HG03571 (cell line): ENCODE results near the gene PROSER2.
"Not testable (repeated sequence)": the region's sequence is repeated elsewhere in the genome, so short reads cannot be mapped to it uniquely, and the experiment has no call there.

Experiments used
- ATAC-seq: cut with Tn5 transposase; IDR thresholded peaks from one replicate; pipeline ENCODE4 v1.9.1; 2021; ENCODE audit not compliant: unreplicated experiment

PROSER2 gene

DNA sequence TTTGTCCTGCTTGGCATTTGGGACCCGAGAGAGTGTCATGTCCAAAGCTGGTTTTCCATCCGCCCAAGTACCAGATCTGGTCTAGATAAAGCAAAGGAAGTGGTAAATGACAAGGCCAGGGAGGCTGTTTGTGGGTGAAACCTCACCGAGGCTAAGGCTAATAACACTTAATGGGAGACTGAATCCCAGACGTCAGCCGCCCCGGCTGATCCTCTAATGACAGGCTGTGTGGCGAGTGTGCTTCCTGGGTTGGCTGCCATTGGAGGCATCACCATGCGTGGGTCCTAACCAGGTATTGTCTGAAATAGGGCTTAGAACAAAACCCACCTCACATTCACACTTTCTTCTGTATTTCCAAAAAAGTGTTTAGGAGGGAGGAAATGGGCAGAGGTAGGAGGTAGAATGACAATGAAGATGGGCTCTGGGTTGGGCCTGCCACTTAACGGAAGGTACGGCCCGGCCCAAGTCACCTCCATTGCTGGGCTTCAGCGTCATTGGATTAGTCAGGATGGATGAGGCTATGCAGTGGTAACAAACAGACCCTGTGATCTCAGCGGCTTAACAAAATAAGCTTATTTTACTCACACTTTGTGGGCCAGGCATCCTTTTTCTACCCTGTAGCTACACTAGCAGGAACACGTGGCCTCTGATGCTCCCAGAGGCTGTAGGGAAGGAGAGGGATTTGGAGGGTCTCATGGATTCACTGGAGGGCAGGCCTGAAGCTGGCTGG is 59.7 kb downstream of the PROSER2 start:
- no peak for ATAC-seq

DNA sequence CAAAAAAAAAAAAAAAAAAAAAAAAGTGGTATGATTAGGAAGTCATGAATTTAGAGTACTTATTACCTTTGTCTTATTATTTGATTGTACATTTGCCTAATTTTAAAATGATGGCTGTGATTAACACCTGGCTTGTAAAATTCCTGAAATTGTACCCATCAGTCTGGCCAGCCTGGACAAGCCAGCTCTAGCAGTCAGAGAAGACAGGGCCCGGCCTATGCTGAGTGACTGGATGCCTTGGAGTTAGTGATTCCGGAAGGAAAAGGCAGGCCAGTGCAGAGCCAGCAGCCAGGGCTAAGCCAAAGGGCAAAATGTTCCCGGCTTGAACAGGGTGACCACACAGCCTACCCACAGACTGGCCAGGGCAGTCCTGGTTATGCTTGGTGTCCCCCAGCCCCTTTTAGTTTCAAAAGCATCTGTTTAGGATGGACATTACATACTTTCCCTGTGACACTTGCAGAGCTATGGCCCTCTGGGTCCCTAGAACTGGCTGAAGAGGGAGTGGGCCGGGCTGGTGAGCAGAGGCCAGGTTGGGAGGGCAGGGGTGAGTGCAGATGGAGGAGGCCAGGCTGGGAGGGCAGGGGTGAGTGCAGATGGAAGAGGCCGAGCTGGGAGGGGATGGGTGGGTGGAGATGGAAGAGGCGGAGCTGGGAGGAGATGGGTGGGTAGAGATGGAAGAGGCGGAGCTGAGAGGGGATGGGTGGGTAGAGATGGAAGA is 61.7 kb downstream of the PROSER2 start:
- no peak for ATAC-seq

DNA sequence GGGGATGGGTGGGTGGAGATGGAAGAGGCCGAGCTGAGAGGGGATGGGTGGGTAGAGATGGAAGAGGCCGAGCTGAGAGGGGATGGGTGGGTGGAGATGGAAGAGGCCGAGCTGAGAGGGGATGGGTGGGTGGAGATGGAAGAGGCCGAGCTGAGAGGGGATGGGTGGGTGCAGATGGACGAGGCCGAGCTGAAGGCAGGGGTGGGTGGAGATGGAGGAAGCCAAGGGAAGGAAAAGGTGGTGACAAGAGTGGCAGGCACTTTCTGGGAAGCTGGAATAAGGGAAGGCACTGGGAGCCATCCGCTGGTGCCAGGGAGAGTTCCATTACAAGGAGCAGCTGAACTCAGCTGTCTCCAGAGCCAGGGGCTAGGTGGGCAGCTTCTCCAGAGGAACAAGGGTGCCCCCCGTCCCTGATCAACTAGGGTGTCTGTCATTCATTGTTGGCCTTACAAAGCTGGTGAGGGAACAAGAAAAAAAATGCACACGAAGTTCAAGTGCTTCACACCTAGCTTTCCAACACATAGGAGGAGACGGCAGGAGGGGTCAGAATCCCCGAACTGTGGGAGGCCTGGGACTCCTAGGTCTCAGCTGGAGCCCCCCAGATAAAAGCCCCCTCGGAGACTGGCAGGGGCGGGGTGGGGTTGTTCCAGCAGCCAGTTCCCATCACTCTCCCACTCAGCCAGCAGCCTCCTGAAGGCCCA is 62.4 kb downstream of the PROSER2 start:
- no peak for ATAC-seq

DNA sequence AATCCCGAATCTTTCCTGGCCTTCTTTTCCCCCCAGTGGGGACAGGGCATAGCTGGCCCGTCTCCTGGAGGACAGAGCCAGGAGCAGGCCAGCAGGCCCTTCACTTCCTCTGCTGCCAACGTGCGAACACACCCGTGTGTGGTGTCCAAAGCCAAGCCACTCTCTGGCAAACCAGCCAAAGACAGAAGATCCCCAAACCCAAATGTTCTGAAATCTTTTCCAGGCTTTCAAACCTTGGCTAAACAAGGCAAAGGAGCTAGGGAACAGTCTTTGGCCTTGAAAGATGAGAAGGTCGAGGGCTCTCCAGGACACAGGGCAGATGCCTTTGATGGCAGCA is 63.0 kb downstream of the PROSER2 start:
- ATAC-seq: no peak

DNA sequence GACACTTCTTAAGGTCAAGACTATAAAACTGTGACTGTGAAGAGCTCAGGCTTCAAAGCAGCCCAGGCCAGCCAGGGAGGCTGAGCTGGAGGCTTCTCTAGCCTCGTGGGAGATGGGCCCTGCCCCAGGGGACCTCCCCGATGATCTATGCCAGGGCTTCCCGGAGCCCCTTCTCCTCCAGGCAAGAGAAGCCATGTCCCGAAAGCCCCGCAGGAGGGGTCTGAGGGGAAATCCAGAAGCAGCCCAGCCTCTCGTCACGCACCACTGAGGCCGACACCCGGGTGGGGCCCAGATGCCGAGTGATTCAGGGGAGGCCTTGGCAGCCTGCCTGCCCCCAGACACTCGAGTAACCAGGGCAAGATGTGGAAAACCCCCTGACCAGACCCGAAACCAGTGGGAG is 63.7 kb downstream of the PROSER2 start:
- peak; percentile 54 for ATAC-seq

DNA sequence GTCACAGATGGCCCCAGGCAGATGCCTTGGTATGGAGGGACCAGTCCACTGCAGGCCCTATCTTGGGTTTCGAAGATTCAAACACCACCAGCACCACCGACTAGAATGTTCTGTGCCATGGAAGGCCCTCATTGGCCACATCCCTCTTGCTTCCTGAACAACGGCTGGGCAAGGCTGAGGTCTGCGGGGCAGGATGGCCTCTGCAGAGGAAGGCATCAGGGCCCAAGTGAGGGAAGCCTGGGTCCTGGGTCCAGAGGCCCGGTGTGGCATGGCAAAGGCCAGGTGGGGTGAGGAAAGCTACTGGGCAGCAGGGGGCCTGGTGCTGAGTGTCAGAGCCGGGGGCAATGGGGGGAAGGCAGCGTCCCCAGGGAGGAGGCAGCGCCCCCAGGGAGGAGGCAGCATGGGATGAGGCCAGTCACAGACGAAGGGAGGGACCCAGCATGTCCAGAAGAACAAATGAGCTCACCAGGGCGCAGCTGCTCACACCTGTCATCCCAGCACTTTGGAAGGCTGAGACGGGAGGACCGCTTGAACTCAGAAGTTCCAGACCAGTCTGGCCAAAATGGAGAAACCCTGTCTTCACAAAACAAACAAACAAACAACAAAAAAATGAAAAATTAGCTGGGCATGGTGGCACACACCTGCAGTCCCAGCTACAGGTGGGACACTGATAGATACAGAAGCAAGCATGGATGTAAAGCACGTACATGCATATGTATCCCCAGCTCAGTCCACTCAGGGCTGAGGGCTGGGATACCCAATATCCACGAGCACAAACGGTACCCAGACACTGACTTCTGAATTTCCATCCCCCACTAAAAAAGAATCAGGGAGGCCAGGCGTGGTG is 64.4 kb downstream of the PROSER2 start:
- ATAC-seq: peak; percentile 11

DNA sequence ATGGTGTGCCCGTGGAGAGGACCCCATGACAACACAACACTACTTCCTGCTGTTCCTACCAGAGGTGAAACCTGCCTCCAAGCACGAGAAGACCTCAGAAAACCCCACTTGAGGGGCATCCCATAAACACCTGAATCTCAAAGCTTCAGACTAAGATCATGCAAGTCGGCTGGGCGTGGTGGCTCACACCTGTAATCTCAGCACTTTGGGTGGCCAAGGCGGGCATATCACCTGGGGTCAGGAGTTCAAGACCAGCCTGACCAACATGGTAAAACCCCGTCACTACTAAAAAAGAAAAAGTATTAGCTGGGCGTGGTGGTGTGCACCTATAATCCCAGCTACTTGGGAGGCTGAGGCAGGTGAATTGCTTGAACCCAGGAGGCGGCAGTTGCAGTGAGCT is 66.1 kb downstream of the PROSER2 start:
- not testable (repeated sequence) for ATAC-seq

DNA sequence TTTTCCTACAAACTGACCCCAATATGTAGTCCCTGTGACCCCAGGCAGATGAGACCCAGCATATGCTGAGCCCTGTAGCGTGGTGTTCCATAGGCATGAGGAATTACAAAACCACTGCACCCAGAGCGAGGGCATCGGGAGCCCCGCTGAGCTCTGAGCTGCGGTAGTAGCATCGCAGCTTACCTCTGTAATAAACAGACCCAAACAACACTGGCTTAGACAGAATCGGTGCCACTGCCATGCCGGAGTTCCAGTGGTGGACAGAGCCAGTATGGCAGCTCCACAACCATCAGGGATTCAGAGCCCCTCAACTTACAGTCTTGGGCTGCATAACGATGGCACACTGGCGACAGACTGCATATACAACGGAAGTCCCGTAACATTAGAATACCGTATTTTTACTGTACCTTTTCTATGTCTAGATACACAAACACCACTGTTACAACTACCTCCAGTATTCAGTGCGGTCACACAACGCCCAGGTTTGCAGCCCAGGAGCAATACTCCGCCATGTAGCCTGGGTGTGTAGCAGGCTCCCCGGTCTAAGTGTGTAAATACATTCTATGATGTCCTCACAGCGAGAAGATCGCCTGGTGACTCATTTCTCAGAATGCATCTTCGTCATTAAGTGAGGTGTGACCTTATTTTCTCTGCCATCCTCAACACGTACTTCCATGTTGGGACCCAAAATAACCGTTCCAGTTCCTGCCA is 68.8 kb downstream of the PROSER2 start:
- ATAC-seq: no peak

DNA sequence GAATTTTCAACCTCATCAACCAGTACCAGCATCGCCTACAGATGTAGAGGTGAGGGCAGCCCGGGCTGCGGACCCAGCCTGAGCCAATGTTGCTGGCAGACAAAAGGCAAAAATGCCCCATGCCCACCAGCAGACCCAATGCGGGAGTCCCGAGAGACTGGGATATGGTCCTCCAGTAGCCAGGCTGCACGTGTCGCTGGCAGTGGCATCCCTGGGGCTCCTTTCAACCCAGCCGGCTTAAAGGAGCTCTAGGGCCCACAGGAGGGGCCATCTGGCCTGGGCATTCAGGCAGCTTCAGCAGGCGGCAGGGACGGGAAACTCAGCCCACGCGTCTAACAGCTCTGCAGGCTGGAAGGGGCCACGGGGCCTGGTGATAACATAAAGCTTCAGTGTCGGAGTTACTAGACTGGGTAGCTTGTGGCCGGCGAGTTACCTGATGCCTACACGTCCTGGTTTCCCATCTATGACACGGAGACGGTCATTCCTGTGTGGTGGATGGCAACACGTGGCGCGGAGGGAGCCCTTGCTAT is 70.7 kb downstream of the PROSER2 start:
- no peak for ATAC-seq

DNA sequence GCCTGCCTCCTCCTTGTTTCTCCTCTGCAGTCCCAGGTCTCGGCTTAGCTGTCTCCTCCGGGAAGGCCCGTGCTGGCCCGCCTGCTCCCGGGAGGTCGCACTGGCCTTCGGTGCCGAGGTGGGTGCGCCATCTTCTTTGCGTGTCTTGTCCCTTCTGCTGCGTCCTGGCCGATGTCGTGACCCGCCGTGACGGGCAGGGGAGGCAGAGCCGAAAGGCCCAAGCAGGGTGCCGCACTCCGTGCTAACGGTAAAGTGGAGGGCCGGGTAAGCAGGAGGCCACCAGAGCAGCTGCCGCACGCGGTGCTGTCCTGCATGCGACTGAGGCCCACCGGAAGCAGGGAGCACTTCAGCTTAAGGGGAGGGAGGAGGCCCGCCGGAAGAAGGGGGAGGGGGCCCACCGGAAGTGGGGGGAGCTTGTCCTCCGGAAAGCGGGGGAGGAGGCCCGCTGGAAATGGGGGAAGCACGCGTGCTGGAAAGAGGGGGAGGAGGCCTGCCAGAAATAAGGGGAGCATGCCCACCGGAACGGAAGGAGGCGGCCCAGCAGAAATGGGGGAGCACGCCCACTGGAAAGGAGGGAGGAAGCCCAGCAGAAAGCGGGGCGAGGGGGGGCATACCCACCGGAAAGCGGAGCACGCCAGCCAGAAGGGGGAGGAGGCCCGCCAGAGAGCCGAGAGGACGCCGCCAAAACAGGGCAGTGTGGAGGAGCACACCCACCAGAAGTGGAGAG is 71.4 kb downstream of the PROSER2 start:
- no peak for ATAC-seq

DNA sequence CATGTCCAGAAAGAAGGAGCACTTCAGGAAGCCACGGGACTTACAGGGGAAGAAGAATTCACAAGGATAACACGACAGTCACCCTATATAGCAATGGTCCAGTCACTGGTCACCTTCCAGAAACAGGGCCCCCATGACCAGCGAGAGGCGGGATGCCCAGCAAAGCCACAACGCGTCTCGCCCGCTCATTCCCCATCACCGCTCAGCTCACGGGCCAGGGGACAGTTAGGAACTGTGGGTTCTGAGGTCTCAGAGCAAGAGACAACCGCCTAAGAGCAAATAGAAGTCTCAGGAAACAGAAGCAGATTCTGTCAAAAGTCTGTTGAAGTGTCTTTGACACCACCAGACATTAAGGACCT is 71.9 kb downstream of the PROSER2 start:
- no peak for ATAC-seq

DNA sequence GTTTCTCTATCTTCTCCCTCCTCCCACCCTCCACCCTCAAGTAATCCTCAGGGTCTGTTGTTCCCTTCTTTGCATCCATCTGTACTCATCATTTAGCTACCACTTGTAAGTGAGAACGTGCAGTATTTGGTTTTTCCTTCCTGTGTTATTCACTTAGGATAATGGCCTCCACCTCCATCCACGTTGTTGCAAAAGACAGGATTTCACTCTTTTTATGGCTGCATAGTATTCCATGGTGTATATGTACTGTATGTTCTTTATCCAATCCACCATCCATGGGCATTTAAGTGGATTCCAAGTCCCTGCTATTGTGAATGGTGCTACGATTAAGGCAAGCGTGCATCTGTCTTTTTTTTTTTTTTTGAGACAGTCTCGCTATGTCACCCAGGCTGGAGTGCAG is 72.4 kb downstream of the PROSER2 start:
- ATAC-seq: no peak

DNA sequence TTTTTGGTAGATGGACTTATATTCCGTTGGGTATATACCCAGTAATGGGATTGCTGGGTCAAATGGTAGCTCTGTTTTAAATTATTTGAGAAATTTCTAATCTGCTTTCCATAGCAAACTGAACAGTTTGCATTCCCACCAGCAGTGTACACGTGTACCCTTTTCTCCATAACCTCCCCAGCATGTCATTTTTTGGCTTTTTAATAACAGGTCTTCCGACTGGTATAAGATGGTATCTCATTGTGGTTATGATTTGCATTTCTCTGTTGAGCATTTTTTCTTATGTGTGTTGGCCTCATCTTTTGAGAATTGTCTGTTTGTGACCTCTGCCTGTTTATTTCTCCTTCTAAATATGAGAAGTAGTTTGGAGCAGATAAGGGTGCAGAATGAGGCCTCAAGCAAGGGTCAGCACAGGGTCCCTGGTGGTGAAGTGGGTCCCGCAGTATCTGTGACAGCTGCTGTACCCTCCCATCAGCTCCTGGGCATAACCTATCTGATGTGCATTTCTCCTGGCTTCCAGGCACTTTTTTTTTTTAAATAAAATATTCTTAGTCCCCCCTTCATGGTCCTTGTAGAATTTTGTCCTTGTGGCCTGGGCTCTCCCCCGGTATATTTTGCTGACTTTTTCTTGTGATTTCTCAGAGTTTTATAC is 73.5 kb downstream of the PROSER2 start:
- no peak for ATAC-seq

DNA sequence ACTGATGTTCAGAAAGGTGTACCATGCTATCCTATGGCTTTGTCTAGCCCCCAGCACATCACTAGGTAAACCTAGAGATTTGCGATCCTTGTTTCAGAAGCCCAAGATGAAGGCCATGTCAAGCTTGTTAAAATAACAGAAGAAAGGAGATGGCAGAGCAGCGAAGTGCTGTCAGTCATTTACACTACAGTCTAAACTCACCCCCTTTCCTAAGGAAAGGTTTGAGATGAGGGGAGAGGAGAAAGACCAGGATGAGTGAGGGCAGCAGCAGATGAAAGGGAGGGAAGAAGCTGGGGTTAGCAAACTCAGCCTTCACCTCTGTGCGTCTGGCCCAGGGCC is 74.8 kb downstream of the PROSER2 start:
- no peak for ATAC-seq

DNA sequence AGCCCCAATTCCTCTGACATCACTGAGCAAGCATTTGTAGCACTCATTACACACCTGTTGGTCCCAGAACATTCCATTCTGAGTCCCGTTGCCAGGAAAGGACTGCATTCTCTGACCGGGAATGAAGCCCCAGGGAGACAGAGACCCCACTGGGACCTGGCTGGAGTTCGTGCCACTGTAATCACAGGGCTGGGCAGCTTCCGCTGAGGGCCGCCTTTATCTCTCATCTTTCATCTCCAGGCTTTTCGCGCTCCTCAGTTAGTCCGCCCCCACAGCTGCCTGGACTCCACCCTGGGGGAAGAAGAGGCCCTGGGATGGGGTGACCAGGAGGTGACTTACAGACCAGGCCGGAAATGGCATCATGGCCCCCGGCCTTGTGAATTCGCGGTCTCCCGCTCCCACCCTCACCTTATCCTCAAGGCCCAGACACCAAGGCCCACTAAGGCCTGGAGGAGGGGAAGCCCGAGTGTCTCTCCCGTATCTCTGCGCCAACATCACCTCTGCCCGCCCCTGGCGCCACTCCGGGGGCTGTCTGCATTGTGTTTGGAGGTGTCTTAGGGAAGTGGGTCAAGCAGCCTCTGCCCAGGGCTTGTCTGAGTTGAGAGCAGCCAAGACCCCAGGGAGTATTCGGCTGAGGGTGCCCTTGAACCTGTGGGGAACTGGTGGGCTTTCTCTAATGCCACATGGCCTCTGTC is 75.4 kb downstream of the PROSER2 start:
- ATAC-seq: no peak

DNA sequence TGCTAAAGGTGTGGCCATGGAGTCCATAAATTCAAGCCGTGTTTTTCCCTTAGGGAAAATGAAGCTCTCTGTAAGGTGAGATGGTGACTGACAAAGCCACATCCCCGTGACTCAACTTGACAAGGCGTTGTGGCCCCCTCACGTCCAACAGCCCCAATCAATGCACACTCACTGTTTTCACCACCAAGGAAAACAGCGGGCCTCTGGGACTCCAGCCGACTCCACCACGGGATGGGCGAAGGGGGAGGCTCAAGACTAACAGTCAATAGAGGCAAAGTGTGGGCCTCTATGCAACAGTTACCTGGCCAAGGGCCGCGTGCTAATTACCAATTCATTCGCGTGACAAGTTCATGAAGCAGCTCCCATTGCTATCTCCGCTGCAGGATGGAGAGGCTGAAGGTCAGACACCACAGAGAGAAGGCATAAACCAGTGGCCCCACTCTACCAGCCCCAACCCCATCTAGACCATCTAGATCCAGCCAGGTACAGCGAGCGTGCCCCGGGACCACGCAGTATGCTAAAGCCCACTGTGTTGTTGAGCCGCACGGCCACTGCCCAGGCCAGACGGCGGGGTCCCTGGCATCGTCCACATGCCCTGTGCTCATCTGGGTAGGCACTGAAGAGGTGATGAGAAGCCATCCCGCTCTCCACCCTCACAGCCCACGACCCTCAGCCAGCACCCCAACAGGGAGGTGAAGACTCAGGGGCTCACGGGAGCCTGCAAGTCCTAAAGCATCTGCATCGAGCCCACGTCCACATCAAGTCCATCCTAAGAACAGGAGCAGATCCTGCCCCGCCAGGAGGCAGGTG is 76.1 kb downstream of the PROSER2 start:
- ATAC-seq: no peak

DNA sequence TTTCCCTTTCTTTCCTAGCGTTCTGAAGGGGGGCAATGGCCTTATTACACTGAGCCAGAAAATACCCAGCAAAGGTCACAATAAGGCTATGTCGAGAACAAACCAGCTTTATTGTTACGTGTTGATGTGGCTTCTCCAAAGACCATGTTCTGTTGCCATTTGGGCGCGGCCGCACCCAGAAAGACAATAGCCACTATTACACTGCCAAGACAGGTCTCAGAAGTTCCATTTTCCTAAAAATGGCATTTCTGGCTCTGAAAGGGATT is 77.8 kb downstream of the PROSER2 start:
- no peak for ATAC-seq

DNA sequence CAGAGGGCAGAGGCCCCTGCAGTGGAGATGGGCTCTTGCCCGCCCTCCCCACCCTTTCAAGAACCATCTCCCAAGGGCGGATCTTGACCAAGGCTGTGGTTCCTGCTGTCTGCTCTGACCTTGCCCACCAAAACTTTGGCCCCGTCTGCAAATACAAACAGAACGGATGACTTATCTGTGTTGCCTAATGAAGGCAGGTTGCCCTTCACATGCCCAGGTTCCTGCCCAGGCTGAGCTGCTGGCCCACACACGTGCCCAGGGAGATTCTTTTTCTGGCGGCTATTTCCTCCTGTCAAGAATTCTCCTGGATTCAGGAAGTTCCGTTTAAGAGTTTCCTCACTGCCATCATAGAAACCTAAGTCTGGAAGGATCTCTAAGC is 78.3 kb downstream of the PROSER2 start:
- ATAC-seq: no peak
